Activated T-cell treated with anti-CD3 and anti-CD28 coated beads, Interleukin-2, amount 50 U/mL, for 48 hours (primary cell): ENCODE measurements around the gene EMP2.
"Not testable (repeated sequence)": the region's sequence is repeated elsewhere in the genome, so short reads cannot be mapped to it uniquely, and the experiment has no call there.

Experiments
- DNase-seq, 2 experiments: peaks; one replicate each; pipeline ENCODE4 v3.0.0-alpha.2; 2020

Gene EMP2

GRCh38 chr16:10547708-10548107, 32.7 kb downstream of the EMP2 start:
- DNase-seq: no peak

GRCh38 chr16:10543231-10543977, 37.0 kb downstream of the EMP2 start:
- DNase-seq: no peak

GRCh38 chr16:10541366-10541765, 39.0 kb downstream of the EMP2 start:
- no peak for DNase-seq

GRCh38 chr16:10539793-10540192, 40.6 kb downstream of the EMP2 start:
- DNase-seq: no peak

GRCh38 chr16:10539236-10539635, 41.2 kb downstream of the EMP2 start:
- no peak for DNase-seq

- no peak for DNase-seq
These were observed 41.8 kb downstream of the EMP2 start for GRCh38 chr16:10538583-10538982.

GRCh38 chr16:10537946-10538345, 42.5 kb downstream of the EMP2 start:
- DNase-seq: no peak

- no peak for DNase-seq
These were observed 43.5 kb downstream of the EMP2 start for GRCh38 chr16:10536814-10537389.

- DNase-seq: not testable (repeated sequence)
These were observed 44.1 kb downstream of the EMP2 start for GRCh38 chr16:10536328-10536727.

GRCh38 chr16:10535461-10535860, 44.9 kb downstream of the EMP2 start:
- DNase-seq: no peak

GRCh38 chr16:10534748-10535147, 45.6 kb downstream of the EMP2 start:
- no peak for DNase-seq

- not testable (repeated sequence) for DNase-seq
These were observed 46.8 kb downstream of the EMP2 start for GRCh38 chr16:10533612-10534011.

- no peak for DNase-seq
These were observed 48.8 kb downstream of the EMP2 start for GRCh38 chr16:10531582-10531981.

- no peak for DNase-seq
These were observed 49.7 kb downstream of the EMP2 start for GRCh38 chr16:10530685-10531084.

GRCh38 chr16:10529895-10530669, 50.3 kb downstream of the EMP2 start:
- no peak for DNase-seq

GRCh38 chr16:10528635-10529034, 51.8 kb downstream of the EMP2 start:
- DNase-seq: no peak

- DNase-seq: no peak
These were observed 53.4 kb downstream of the EMP2 start for GRCh38 chr16:10526962-10527361.

- DNase-seq: no peak
These were observed 55.1 kb downstream of the EMP2 start for GRCh38 chr16:10525214-10525825.

GRCh38 chr16:10522966-10523365, 57.4 kb downstream of the EMP2 start:
- DNase-seq: no peak

- DNase-seq: peak; percentile 44 to 54
These were observed 58.6 kb downstream of the EMP2 start for GRCh38 chr16:10521681-10522274.

- DNase-seq: no peak
These were observed 59.4 kb downstream of the EMP2 start for GRCh38 chr16:10520869-10521578.
